Esophagus muscularis mucosa (tissue), 4 donors: ENCODE measurements around the gene FNDC11. TPM values are rescaled to one million over a fixed set of nuclear protein-coding genes. Genes with fewer than 3 reads are reported as not detected.

Source experiments
- DNase-seq: peaks from one replicate; pipeline ENCODE4 v3.0.0-alpha.2; 2017; ENCODE audit errors: extremely low spot score
- H3K27ac ChIP-seq, 4 donors: fragments of 200-600 bp; sonication (generic); replicated peaks in 1 of 4; 1 replicate in 3 of 4; 2 replicates in 1 of 4; pipeline ENCODE4 v1.5.1; 2016 to 2019; ENCODE audit warnings: mild to moderate bottlenecking in 1 of 4
- H3K27me3 ChIP-seq, 4 donors: fragments of 200-600 bp; sonication (generic); one replicate each; pipeline versions ENCODE4 v1.5.1 to v1.6.0; 2016 to 2019
- H3K36me3 ChIP-seq, 4 donors: fragments of 200-600 bp; sonication (generic); one replicate each; pipeline ENCODE4 v1.5.1; 2016 to 2019
- H3K4me1 ChIP-seq, 4 donors: fragments of 200-600 bp; sonication (generic); one replicate each; pipeline ENCODE4 v1.5.1; 2016 to 2019
- H3K4me3 ChIP-seq, 4 donors: fragments of 200-600 bp; sonication (generic); 1 replicate in 2 of 4; 2 replicates in 2 of 4; pipeline ENCODE4 v1.5.1; 2016 to 2019; ENCODE audit warnings: mild to moderate bottlenecking in 4 of 4, moderate library complexity in 1 of 4
- H3K9me3 ChIP-seq, 4 donors: fragments of 200-600 bp; sonication (generic); 1 replicate in 3 of 4; 2 replicates in 1 of 4; pipeline ENCODE4 v1.5.1; 2016 to 2019
- CTCF ChIP-seq, 3 experiments: fragments of 200-600 bp in 2 of 3; fragments of 450-650 bp in 1 of 3; sonication (generic) in 2 of 3; IDR thresholded peaks; one replicate each; pipeline ENCODE4 v1.5.1; 2017 to 2019; ENCODE audit warnings: antibody characterized with exemption in 3 of 3, mild to moderate bottlenecking in 2 of 3, moderate library complexity in 1 of 3
- EP300 ChIP-seq: sonication (generic); formaldehyde crosslinking; IDR thresholded peaks from one replicate; pipeline ENCODE4 v1.6.1; 2017; ENCODE audit warnings: antibody characterized with exemption
- POLR2A ChIP-seq: fragments of 450-650 bp; IDR thresholded peaks from one replicate; pipeline ENCODE4 v1.6.1; 2017; ENCODE audit warnings: antibody characterized with exemption, moderate library complexity, mild to moderate bottlenecking, low read depth
- POLR2AphosphoS5 ChIP-seq, 2 donors: sonication (generic); formaldehyde crosslinking; IDR thresholded peaks; one replicate each; pipeline ENCODE4 v1.6.1; 2017; ENCODE audit warnings: antibody characterized with exemption in 2 of 2
- WGBS: methylation state at CpG from one replicate; pipeline ENCODE4 v1.1.5; 2018; 5-methylcytosine and 5-hydroxymethylcytosine counted together
- intact Hi-C: fragments of 100-400 bp; cut with DNase I; formaldehyde crosslinking; loops from one replicate; pipeline ENCODE4 v1.15.1; 2023
- total RNA-seq, 4 donors: library from RNA; depleted of rRNA; stranded (reverse); fragments of >200 nt; gene quantifications; one replicate each; pipeline versions ENCODE4 v1.1.0 to v1.2.1, GENCODE V29; 2016

The FNDC11 gene
- total RNA-seq, 4 donors from 2014 or later = 0.23 to 0.83 (median 0.44) TPM

- intact Hi-C loops = no loop called here
- TF ChIP-seq POLR2AphosphoS5 (IDR thresholded peaks at IDR 0.05) (no peak), CTCF (IDR thresholded peaks at IDR 0.05) (no peak), POLR2A (no peak), EP300 (no peak)
Observed at GRCh38 chr20:63587256-63587655, 33.3 kb downstream of the FNDC11 start.

GRCh38 chr20:63587776-63588591 lies 34.0 kb downstream of the FNDC11 start:
- H3K9me3 ChIP-seq = no peaks in the 10 kb centered on the region
- intact Hi-C loops = no loop called here
- WGBS = 69% methylated on average over 19 of the region's 19 CpGs

More at GRCh38 chr20:63587256-63587655, 33.3 kb downstream of the FNDC11 start:
- Histone ChIP-seq H3K4me1 (peaks cover 0 to 8% (median 2%) of the 10 kb centered on the region in 4 donors), H3K27me3 (no peaks in the 10 kb centered on the region), H3K4me3 (no peak overlapping the region), H3K36me3 (peaks cover 24 to 52% (median 46%) of the 10 kb centered on the region in 4 donors), H3K9me3 (no peaks in the 10 kb centered on the region), H3K27ac (no peak overlapping the region)
- no peak for DNase-seq
- 89% methylated on average over 8 of the region's 12 CpGs for whole genome bisulfite sequencing

GRCh38 chr20:63588641-63589041 lies 34.7 kb downstream of the FNDC11 start:
- Histone ChIP-seq H3K4me3 (no peak overlapping the region), H3K27me3 (no peaks in the 10 kb centered on the region), H3K4me1 (peaks cover 0 to under 1% (median 0%) of the 10 kb centered on the region in 4 donors), H3K27ac (no peak overlapping the region), H3K36me3 (peaks cover 30 to 66% (median 59%) of the 10 kb centered on the region in 4 donors), H3K9me3 (no peaks in the 10 kb centered on the region)
- intact Hi-C loops = no loop called here
- WGBS = 90% methylated on average over 7 of the region's 11 CpGs
- TF ChIP-seq POLR2A = no peak
- TF ChIP-seq EP300 = no peak
- no peak for TF ChIP-seq CTCF (IDR thresholded peaks at IDR 0.05)
- TF ChIP-seq POLR2AphosphoS5 (IDR thresholded peaks at IDR 0.05) = no peak
- no peak for DNase-seq

More at GRCh38 chr20:63587776-63588591, 34.0 kb downstream of the FNDC11 start:
- Histone ChIP-seq H3K27me3 (no peaks in the 10 kb centered on the region), H3K4me1 (peaks cover 0 to 5% (median 0%) of the 10 kb centered on the region in 4 donors), H3K27ac (no peak overlapping the region), H3K36me3 (peaks cover 30 to 60% (median 53%) of the 10 kb centered on the region in 4 donors), H3K4me3 (no peak overlapping the region)
- DNase-seq = no peak
- no peak for TF ChIP-seq POLR2AphosphoS5 (IDR thresholded peaks at IDR 0.05)
- no peak for TF ChIP-seq CTCF (IDR thresholded peaks at IDR 0.05)
- no peak for TF ChIP-seq EP300
- TF ChIP-seq POLR2A = no peak

- no peaks in the 10 kb centered on the region for H3K9me3 ChIP-seq
- DNase-seq = no peak
- WGBS = 93% methylated on average over 30 of the region's 38 CpGs
- H3K27me3 ChIP-seq = no peaks in the 10 kb centered on the region
- H3K27ac ChIP-seq = no peak overlapping the region
- peaks cover 30 to 75% (median 67%) of the 10 kb centered on the region in 4 donors for H3K36me3 ChIP-seq
- intact Hi-C loops = no loop called here
- TF ChIP-seq EP300 (no peak), CTCF (IDR thresholded peaks at IDR 0.05) (no peak), POLR2AphosphoS5 (IDR thresholded peaks at IDR 0.05) (no peak)
- peaks cover 0 to 9% (median 0%) of the 10 kb centered on the region in 4 donors for H3K4me1 ChIP-seq
- no peak overlapping the region for H3K4me3 ChIP-seq
Observed at GRCh38 chr20:63589261-63590217, 35.6 kb downstream of the FNDC11 start.
